ENCODE data around the gene NEK1. TPM values are rescaled to one million over a fixed set of nuclear protein-coding genes. Genes with fewer than 3 reads are reported as not detected.

NEK1 gene
- total RNA-seq, 1 donor from 2014 or later, result 19.3 TPM

DNA sequence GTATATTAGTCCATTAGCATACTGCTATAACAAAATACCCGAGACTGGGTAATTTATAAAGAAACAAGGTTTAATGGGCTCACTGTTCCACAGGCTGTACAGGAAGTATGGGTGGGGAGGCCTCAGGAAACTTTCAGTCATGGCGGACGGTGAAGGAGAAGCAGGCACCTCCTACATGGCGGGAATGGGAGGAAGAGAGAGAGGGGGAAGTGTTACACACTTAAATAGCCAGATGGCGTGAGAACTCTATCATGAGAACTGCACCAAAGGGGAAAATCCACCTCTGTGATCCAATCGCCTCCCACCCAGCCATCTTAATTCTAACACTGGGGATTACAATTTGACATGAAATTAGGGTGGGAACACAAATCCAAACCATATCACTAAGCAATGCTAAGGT, 242.7 kb downstream of the NEK1 start:
- no peak for DNase-seq (ENCODE audit: low spot score)

DNA sequence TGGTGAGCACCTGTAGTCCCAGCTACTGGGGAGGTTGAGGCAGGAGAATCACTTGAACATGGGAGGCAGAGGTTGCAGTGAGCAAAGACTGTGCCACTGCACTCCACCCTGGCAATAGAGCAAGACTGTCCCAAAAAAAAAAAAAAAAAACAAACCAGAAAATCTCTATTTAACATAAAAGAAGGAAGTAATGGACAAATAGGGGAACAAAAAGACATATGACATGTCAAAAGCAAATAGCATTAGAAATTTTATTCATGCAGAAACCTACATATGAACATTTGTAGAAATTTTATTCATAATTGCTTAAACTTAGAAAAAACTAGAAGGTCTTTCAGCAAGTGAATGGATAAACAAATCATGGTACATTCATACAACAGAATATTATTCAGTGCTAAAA, 244.6 kb downstream of the NEK1 start:
- DNase-seq (ENCODE audit: low spot score), result no peak

DNA sequence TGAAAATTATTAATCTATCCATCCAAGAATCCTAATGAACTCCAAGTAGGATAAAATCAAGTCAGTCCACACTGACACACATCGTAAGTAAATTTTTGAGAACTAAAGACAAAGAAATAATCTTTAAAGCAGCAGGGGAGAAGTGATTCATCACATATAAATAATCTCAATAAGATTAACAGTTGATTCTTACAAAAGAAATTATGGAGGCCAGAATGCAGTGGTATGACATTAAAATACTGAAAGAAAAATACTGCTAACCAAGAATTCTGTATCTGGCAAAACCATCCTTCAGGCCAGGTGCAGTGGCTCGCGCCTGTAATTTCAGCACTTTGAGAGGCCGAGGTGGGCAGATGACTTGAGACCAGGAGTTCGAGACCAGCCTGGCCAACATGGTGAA, 245.6 kb downstream of the NEK1 start:
- no peak for DNase-seq (ENCODE audit: low spot score)

DNA sequence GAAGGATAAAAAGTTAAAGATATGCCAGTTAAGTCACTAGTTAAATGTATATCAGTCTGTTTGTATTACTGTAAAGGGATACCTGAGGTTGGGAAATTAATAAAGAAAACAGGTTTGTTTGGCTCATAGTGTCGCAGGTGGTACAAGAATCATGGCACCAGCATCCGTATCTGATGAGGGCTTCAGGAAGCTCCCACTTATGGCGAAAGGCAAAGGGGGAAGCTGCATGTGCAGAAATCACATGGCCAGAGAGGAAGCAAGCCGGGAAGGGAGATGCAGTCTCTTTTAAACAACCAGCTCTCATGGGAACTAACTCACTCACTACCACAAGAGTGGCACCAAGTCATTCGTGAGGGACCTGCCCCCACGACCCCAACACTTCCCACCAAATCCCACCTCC, 249.8 kb downstream of the NEK1 start:
- DNase-seq (ENCODE audit: low spot score), result no peak

DNA sequence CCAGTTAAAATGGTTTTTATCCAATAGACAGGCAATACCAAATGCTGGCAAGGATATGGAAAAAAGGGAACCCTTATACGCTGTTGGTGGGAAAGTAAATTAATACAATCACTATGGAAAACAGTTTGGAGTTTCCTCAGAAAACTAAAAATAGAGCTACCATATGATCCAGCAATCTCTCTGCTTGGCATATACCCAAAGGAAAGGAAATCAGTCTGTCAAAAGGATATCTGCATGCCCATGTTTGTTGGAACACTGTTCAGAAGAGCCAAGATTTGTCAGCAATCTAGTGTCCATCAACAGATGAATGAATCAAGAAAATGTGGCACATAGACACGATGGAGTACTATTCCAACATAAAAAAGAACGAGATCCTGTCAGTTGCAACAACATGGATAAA, 250.6 kb downstream of the NEK1 start:
- DNase-seq (ENCODE audit: low spot score), result no peak

DNA sequence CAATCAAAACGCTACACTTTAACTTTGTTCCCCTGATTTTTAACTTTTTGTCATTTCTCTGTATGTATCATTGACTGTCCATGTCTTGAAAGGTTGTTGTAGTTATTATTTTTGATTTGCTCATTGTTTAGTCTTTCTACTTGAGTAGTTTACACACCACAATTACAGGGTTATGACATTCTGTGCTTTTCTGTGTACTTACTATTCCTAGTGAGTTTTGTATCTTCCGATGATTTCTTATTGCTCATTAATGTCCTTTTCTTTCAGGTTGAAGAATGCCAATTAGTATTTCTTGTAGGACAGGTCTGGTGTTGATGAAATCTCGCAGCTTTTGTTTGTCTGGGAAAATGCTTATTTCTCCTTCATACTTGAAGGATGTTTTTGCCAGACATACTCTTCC, 252.4 kb downstream of the NEK1 start:
- DNase-seq (ENCODE audit: low spot score), result no peak

DNA sequence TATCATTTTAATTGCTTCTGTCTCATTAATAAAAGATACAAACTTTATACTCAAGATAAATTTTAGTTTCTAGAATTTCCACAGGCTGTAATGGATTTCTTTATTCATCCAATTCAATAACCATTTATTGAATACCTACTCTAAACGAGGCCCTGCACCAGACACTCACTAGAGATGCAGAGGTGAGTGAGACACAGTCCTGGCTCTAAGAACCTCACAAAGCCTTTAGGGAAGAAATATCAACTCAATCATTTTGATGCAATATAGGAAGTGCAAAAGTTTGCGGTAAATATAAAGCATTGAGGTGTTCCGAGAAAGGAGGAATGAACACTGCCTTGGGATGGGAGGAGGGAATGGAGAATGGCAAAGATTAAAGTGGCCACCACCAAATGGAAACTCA, 260.0 kb downstream of the NEK1 start:
- no peak for DNase-seq (ENCODE audit: low spot score)

DNA sequence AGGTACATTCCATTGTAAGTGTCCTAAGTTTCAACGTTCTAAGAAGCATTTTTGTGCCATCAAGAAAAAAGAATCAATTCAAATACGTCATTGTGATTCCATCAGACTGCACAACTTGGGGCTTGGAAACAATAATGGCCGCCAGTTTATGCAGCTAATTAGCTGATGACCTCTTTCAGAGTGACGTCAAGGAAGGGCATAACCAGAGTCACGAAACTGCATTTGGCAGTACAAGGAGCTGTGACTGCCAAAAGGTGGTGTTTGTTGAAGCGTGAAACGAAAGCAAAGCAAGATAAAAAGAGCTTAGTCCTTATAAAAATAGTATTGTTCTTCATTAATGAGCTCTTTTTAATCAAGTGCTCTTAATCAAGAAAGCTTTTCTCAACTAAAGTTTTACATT, 260.5 kb downstream of the NEK1 start:
- no peak for DNase-seq (ENCODE audit: low spot score)

DNA sequence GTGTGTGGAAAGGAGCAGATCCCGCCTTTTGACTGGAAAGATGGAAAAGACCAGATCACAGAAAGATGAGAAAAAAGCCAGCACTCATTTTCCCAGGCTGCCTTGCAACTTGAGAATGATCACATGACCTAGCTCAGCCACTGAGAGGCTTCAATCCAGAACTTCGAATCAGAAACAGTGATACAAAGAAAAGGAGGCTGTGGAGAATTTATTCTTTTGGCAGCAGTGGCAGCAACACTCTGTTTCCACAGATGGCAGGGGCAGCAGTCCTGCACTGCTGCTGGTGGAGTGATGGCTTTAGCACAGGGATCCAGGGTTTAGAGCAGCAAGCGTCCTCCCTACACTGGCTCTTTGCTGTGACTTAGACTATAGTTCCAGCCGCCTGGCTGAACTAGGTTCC, 263.8 kb downstream of the NEK1 start:
- no peak for DNase-seq (ENCODE audit: low spot score)

DNA sequence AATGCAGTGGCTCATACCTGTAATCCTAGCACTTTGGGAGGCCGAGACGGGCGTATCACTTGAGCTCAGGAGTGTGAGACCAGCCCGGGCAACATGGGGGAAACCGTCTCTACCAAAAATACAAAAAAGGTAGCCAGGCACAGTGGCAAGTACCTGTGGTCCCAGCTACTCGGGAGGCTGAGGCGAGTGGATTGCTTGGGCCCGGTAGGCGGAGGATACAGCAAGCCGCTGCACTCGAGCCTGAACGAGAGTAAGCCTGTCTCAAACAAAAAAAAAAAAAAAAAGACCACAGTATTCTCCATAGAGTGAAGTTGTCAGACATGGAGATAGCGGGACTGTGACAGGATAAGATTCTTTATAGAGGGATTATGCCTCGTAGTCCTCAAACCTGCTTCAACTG, 265.5 kb downstream of the NEK1 start:
- no peak for DNase-seq (ENCODE audit: low spot score)

DNA sequence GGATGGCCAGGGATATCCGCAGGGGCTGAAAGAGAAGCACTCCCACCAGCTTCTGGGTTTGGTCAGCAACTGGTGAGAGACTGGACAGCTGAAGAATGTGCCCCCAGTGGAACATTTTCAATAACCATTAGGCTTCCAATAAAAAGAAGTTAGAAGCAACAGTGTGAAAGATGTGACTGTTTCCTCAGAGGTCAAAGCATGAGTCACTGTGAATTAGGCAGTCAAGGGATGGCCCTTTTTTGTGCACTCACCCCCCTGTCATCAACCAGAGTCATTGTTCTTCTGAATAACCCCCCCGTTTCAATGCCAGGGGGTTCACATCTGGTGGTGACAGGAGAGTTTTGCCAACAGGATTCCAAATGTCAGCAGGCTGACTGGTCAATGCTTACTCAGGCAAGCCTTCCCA, 267.1 kb downstream of the NEK1 start:
- DNase-seq (ENCODE audit: low spot score), result no peak

Other genes starting within 250 kb of the NEK1 start
- 79.2 TPM for gene CLCN3, start 8.0 kb upstream of the NEK1 start, total RNA-seq
- 21.9 TPM for gene HPF1, start 145.4 kb upstream of the NEK1 start, total RNA-seq